ENCODE measurements around the gene KCTD11.

KCTD11 gene

DNA sequence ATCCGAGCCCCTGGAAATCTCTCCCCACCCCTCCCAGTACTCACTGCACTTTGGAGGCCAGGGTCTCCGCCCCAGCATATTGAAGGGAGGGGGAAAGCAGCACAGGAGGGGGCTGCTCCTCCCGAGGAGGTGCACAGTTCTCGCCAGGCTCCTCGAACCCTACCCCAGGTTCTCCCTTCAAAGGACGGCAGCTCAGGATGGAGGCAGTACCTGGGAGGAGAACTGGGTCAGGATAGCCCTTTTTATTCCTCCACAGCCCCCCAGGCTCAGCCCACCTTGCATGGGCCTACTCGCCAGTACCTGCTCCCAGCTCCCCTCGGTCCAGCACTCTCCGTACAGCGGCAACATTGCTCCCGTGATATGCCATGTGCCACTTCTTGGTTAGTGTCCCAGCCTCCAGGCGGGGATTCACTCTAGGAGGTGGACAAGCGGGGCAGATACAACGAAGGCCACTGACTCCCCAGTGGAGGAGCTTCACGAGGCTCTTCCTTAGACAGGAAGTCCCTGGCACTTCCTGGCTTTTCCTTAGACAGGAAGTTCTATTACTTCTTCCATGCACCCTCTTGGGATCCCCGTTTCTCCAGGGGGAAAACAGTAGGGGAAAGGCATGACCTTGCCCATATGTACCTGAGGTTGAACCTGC, 34.7 kb upstream of the KCTD11 start:
- Histone ChIP-seq H4K91ac (ENCODE audit: low read depth, low read length, poor library complexity) (no peak overlapping the region), H3K27me3 (ENCODE audit: control insufficient read depth in 3 of 3, insufficient read depth in 3 of 3, low read depth in 1 of 3, low read length in 3 of 3) (no peaks in the 10 kb centered on the region), H3K14ac (ENCODE audit: low read length) (no peak overlapping the region), H3K36me3 (replicated peaks in 1 of 2; ENCODE audit: control insufficient read depth in 2 of 2, insufficient read depth in 2 of 2, low read length in 2 of 2) (peaks cover 64 to 80% of the 10 kb centered on the region in 2 donors), H3K4me2 (ENCODE audit: insufficient read depth, low read length, poor library complexity, severe bottlenecking) (peak overlapping the region; percentile 3), H2BK12ac (ENCODE audit: low read length) (no peak overlapping the region), H2AFZ (ENCODE audit: low read length) (no peak overlapping the region), H2BK15ac (ENCODE audit: low read length) (no peak overlapping the region), H3K4me1 (ENCODE audit: control insufficient read depth in 2 of 2, insufficient read depth in 1 of 2, low read depth in 1 of 2, low read length in 2 of 2) (peaks cover 6 to 13% of the 10 kb centered on the region in 2 donors), H4K8ac (ENCODE audit: low read depth, low read length) (peak overlapping the region; percentile 27), H3K9me3 (replicated peaks in 1 of 2; ENCODE audit: control insufficient read depth in 2 of 2, insufficient read depth in 1 of 2, low read depth in 1 of 2, low read length in 2 of 2) (no peaks in the 10 kb centered on the region), H3K18ac (ENCODE audit: low read length) (no peak overlapping the region), H3K4ac (ENCODE audit: low read length) (no peak overlapping the region), H2BK5ac (ENCODE audit: low read length) (no peak overlapping the region), H3K23ac (ENCODE audit: low read depth, low read length, poor library complexity) (no peak overlapping the region), H2AK5ac (ENCODE audit: low read depth, low read length) (no peak overlapping the region), H3K4me3 (ENCODE audit: low read length in 2 of 2) (no peak overlapping the region), H2BK120ac (ENCODE audit: low read depth, low read length) (no peak overlapping the region), H3K27ac (replicated peaks; ENCODE audit: low read length) (no peak overlapping the region), H3K79me1 (ENCODE audit: low read depth, low read length) (peaks cover 6% of the 10 kb centered on the region), H3K9ac (ENCODE audit: low read depth, low read length, poor library complexity) (peak overlapping the region; percentile 55)
- no CpG with 5 or more reads among the region's 16 CpGs for WGBS, 2 donors (ENCODE audit: extremely low coverage in 2 of 2, insufficient read length in 2 of 2, insufficient replicate concordance in 1 of 2)
- DNase-seq (ENCODE audit: low spot score): no peak

DNA sequence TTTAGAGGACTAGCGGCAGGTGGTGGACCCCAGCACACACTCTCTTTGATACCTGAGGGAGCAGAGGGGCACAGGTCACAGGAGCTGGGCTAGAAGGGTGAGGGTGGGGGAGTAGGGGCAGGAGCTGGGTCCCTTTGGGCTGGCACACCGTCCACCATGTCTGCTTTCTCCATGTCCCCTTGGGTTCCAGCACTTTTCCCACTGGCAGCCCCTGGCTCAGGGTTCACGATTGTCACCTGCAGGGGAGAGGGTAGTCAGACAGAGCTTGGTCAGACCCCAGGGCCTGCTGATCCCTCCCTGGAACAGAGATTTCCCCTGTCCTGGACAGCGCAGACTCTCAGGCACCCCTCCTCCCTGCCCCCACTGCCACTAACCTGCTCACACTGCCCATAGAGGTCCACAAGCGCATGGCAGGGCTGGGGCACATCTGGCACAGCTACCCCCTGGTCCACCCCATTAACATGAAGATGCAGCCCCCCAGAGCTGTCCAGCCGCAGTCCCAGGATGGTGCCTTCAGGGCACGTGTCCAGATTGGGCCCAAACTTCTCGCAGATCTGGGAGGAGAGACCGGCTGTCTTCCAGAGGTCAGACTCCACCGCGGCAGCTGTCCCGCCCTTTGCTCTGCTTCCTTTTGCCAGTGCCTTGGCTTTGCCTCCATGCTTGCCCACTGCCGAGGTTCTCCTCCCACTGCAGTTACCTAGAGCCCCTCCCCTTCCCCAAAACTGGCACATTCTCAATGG, 33.7 kb upstream of the KCTD11 start:
- no peak overlapping the region for H3K23ac ChIP-seq (ENCODE audit: low read depth, low read length, poor library complexity)
- H2BK120ac ChIP-seq (ENCODE audit: low read depth, low read length): no peak overlapping the region
- H3K4me3 ChIP-seq (ENCODE audit: low read length in 2 of 2): no peak overlapping the region
- no peak overlapping the region for H2BK12ac ChIP-seq (ENCODE audit: low read length)
- H3K4ac ChIP-seq (ENCODE audit: low read length): no peak overlapping the region
- no peak overlapping the region for H2AK5ac ChIP-seq (ENCODE audit: low read depth, low read length)
- H4K91ac ChIP-seq (ENCODE audit: low read depth, low read length, poor library complexity): no peak overlapping the region
- H3K4me2 ChIP-seq (ENCODE audit: insufficient read depth, low read length, poor library complexity, severe bottlenecking): no peak overlapping the region
- H3K9ac ChIP-seq (ENCODE audit: low read depth, low read length, poor library complexity): peak overlapping the region; percentile 55
- peaks cover 6% of the 10 kb centered on the region for H3K79me1 ChIP-seq (ENCODE audit: low read depth, low read length)
- H3K27ac ChIP-seq (replicated peaks; ENCODE audit: low read length): no peak overlapping the region
- WGBS, 2 donors (ENCODE audit: extremely low coverage in 2 of 2, insufficient read length in 2 of 2, insufficient replicate concordance in 1 of 2): no CpG with 5 or more reads among the region's 13 CpGs
- no peak overlapping the region for H3K18ac ChIP-seq (ENCODE audit: low read length)
- peaks cover 64 to 80% of the 10 kb centered on the region in 2 donors for H3K36me3 ChIP-seq (replicated peaks in 1 of 2; ENCODE audit: control insufficient read depth in 2 of 2, insufficient read depth in 2 of 2, low read length in 2 of 2)
- no peaks in the 10 kb centered on the region for H3K27me3 ChIP-seq (ENCODE audit: control insufficient read depth in 3 of 3, insufficient read depth in 3 of 3, low read depth in 1 of 3, low read length in 3 of 3)
- H2BK5ac ChIP-seq (ENCODE audit: low read length): no peak overlapping the region
- H4K8ac ChIP-seq (ENCODE audit: low read depth, low read length): no peak overlapping the region
- no peak overlapping the region for H2BK15ac ChIP-seq (ENCODE audit: low read length)
- H3K14ac ChIP-seq (ENCODE audit: low read length): no peak overlapping the region
- DNase-seq (ENCODE audit: low spot score): no peak
- peaks cover 6 to 13% of the 10 kb centered on the region in 2 donors for H3K4me1 ChIP-seq (ENCODE audit: control insufficient read depth in 2 of 2, insufficient read depth in 1 of 2, low read depth in 1 of 2, low read length in 2 of 2)
- no peaks in the 10 kb centered on the region for H3K9me3 ChIP-seq (replicated peaks in 1 of 2; ENCODE audit: control insufficient read depth in 2 of 2, insufficient read depth in 1 of 2, low read depth in 1 of 2, low read length in 2 of 2)
- no peak overlapping the region for H2AFZ ChIP-seq (ENCODE audit: low read length)

DNA sequence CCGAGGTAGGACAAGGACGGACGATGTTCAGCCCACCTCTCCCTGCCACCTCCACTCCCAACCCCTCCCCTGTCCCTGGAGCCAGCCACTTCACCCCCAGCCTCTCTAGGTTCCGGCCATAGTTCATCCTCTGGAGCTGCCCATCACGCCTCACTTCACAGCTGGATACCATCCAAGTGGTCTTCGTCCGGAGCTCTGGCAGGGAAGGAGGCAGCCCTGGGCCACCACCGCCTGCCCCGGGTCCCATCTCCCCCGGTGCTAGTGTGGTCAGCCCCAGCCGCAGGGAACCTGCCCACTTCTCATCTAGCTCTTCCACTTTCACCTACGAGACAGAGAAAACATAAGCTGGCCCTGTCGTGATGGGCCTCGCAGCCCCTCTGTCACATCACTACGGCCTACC, 30.5 kb upstream of the KCTD11 start:
- H3K79me1 ChIP-seq (ENCODE audit: low read depth, low read length): peaks cover 4% of the 10 kb centered on the region
- WGBS, 2 donors (ENCODE audit: extremely low coverage in 2 of 2, insufficient read length in 2 of 2, insufficient replicate concordance in 1 of 2): no CpG with 5 or more reads among the region's 15 CpGs
- H2AK5ac ChIP-seq (ENCODE audit: low read depth, low read length): no peak overlapping the region
- no peak for DNase-seq (ENCODE audit: low spot score)
- H2BK12ac ChIP-seq (ENCODE audit: low read length): no peak overlapping the region
- H4K91ac ChIP-seq (ENCODE audit: low read depth, low read length, poor library complexity): no peak overlapping the region
- H3K23ac ChIP-seq (ENCODE audit: low read depth, low read length, poor library complexity): peak overlapping the region; percentile 2
- no peaks in the 10 kb centered on the region for H3K4me1 ChIP-seq (ENCODE audit: control insufficient read depth in 2 of 2, insufficient read depth in 1 of 2, low read depth in 1 of 2, low read length in 2 of 2)
- peaks cover 76 to 89% of the 10 kb centered on the region in 2 donors for H3K36me3 ChIP-seq (replicated peaks in 1 of 2; ENCODE audit: control insufficient read depth in 2 of 2, insufficient read depth in 2 of 2, low read length in 2 of 2)
- H2BK5ac ChIP-seq (ENCODE audit: low read length): no peak overlapping the region
- H2BK120ac ChIP-seq (ENCODE audit: low read depth, low read length): no peak overlapping the region
- H3K9ac ChIP-seq (ENCODE audit: low read depth, low read length, poor library complexity): no peak overlapping the region
- no peak overlapping the region for H2AFZ ChIP-seq (ENCODE audit: low read length)
- H3K4me2 ChIP-seq (ENCODE audit: insufficient read depth, low read length, poor library complexity, severe bottlenecking): no peak overlapping the region
- no peaks in the 10 kb centered on the region for H3K9me3 ChIP-seq (replicated peaks in 1 of 2; ENCODE audit: control insufficient read depth in 2 of 2, insufficient read depth in 1 of 2, low read depth in 1 of 2, low read length in 2 of 2)
- H3K4ac ChIP-seq (ENCODE audit: low read length): no peak overlapping the region
- no peak overlapping the region for H4K8ac ChIP-seq (ENCODE audit: low read depth, low read length)
- no peak overlapping the region for H3K4me3 ChIP-seq (ENCODE audit: low read length in 2 of 2)
- H3K27ac ChIP-seq (replicated peaks; ENCODE audit: low read length): no peak overlapping the region
- H3K14ac ChIP-seq (ENCODE audit: low read length): no peak overlapping the region
- H2BK15ac ChIP-seq (ENCODE audit: low read length): no peak overlapping the region
- no peak overlapping the region for H3K18ac ChIP-seq (ENCODE audit: low read length)
- H3K27me3 ChIP-seq (ENCODE audit: control insufficient read depth in 3 of 3, insufficient read depth in 3 of 3, low read depth in 1 of 3, low read length in 3 of 3): no peaks in the 10 kb centered on the region

DNA sequence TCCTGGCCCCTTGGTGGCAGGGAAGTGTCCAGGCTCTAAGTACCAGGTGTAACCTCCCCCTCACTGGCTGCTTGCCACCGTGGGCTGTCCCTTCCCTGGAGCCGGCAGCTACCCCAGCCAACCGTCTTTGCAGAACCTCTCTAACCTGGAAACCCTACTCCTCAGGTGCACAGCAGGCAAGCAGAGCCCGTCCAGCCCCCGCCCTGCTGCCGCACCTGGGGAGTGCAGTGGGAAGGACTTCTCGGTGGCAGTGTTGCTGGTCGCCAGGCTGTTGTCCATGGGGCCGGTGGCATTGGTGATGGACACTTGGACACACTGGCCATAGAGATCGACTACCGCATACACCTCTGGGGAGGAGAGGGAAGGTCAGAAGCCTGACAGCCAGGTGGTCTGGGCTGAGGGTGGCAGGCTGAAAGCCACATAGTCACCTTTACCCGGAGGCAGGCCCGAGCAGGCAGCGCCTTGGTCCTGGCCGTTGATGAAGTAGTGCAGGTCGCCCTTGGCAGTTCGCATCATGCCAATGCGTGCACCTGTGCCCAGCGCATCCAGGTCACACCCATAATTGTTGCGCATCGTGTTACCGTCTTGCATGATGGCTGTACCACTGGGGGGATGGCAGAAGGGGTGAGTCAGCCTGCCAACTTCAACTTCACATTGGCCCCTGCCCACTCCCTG, 29.3 kb upstream of the KCTD11 start:
- Histone ChIP-seq H3K18ac (ENCODE audit: low read length) (no peak overlapping the region), H3K27ac (replicated peaks; ENCODE audit: low read length) (no peak overlapping the region), H3K23ac (ENCODE audit: low read depth, low read length, poor library complexity) (no peak overlapping the region), H4K8ac (ENCODE audit: low read depth, low read length) (no peak overlapping the region), H2BK120ac (ENCODE audit: low read depth, low read length) (no peak overlapping the region), H3K4me1 (ENCODE audit: control insufficient read depth in 2 of 2, insufficient read depth in 1 of 2, low read depth in 1 of 2, low read length in 2 of 2) (no peaks in the 10 kb centered on the region), H2BK15ac (ENCODE audit: low read length) (no peak overlapping the region), H3K79me1 (ENCODE audit: low read depth, low read length) (peaks cover 11% of the 10 kb centered on the region), H3K4me2 (ENCODE audit: insufficient read depth, low read length, poor library complexity, severe bottlenecking) (no peak overlapping the region), H2BK12ac (ENCODE audit: low read length) (no peak overlapping the region), H3K4me3 (ENCODE audit: low read length in 2 of 2) (peak overlapping the region in 1 of 2 donors; percentile 41), H2AK5ac (ENCODE audit: low read depth, low read length) (no peak overlapping the region), H3K9me3 (replicated peaks in 1 of 2; ENCODE audit: control insufficient read depth in 2 of 2, insufficient read depth in 1 of 2, low read depth in 1 of 2, low read length in 2 of 2) (no peaks in the 10 kb centered on the region), H3K9ac (ENCODE audit: low read depth, low read length, poor library complexity) (peak overlapping the region; percentile 53), H2AFZ (ENCODE audit: low read length) (no peak overlapping the region), H2BK5ac (ENCODE audit: low read length) (no peak overlapping the region), H3K14ac (ENCODE audit: low read length) (no peak overlapping the region), H4K91ac (ENCODE audit: low read depth, low read length, poor library complexity) (no peak overlapping the region), H3K27me3 (ENCODE audit: control insufficient read depth in 3 of 3, insufficient read depth in 3 of 3, low read depth in 1 of 3, low read length in 3 of 3) (no peaks in the 10 kb centered on the region), H3K36me3 (replicated peaks in 1 of 2; ENCODE audit: control insufficient read depth in 2 of 2, insufficient read depth in 2 of 2, low read length in 2 of 2) (peaks cover 71 to 89% of the 10 kb centered on the region in 2 donors), H3K4ac (ENCODE audit: low read length) (no peak overlapping the region)
- whole genome bisulfite sequencing, 2 donors (ENCODE audit: extremely low coverage in 2 of 2, insufficient read length in 2 of 2, insufficient replicate concordance in 1 of 2): no CpG with 5 or more reads among the region's 22 CpGs
- DNase-seq (ENCODE audit: low spot score): no peak
